Neural cell (in vitro differentiated cells): ENCODE results near the gene VPS13C. TPM values are rescaled to one million over a fixed set of nuclear protein-coding genes. Genes with fewer than 3 reads are reported as not detected.

Experiments used
- H2AFZ ChIP-seq: fragments of 200-600, 300-800 bp; sonication (generic), shearing (Covaris generic); 2 replicates; pipeline ENCODE4 v1.6.0; 2014; ENCODE audit warnings: low read depth, mild to moderate bottlenecking, antibody characterized with exemption, low read length, moderate library complexity
- H3F3A ChIP-seq: fragments of 200-600 bp; shearing (Covaris generic); 2 replicates; pipeline ENCODE4 v1.6.1; 2016; ENCODE audit warnings: mild to moderate bottlenecking, moderate library complexity, mixed read lengths, antibody characterized with exemption, low read length; ENCODE audit not compliant: insufficient read depth, poor library complexity, severe bottlenecking
- H3K27ac ChIP-seq: fragments of 200-600, 300-800 bp; sonication (generic), shearing (Covaris generic); 2 replicates; pipeline ENCODE4 v1.5.1; 2014; ENCODE audit warnings: mild to moderate bottlenecking, low read length, moderate library complexity
- H3K27me3 ChIP-seq: fragments of 300-800, 200-600 bp; sonication (generic), shearing (Covaris generic); 2 replicates; pipeline ENCODE4 v1.6.0; 2014; ENCODE audit warnings: mild to moderate bottlenecking, low read depth, low read length, moderate library complexity; ENCODE audit not compliant: insufficient read depth
- H3K36me3 ChIP-seq: fragments of 300-800, 200-600 bp; sonication (generic), shearing (Covaris generic); 2 replicates; pipeline ENCODE4 v1.5.1; 2014; ENCODE audit warnings: mild to moderate bottlenecking, antibody characterized with exemption, low read length, moderate library complexity; ENCODE audit not compliant: insufficient read depth
- H3K4me2 ChIP-seq: fragments of 300-800, 200-600 bp; sonication (generic), shearing (Covaris generic); 2 replicates; pipeline ENCODE4 v1.6.0; 2014; ENCODE audit warnings: mild to moderate bottlenecking, low read length
- H3K4me3 ChIP-seq: fragments of 300-800, 200-600 bp; sonication (generic), shearing (Covaris generic); 2 replicates; pipeline ENCODE4 v1.5.1; 2014; ENCODE audit warnings: mild to moderate bottlenecking, low read length, moderate library complexity
- H3K79me2 ChIP-seq: fragments of 200-600 bp; shearing (Covaris generic); replicated peaks from 2 replicates; pipeline ENCODE4 v1.6.0; 2014; ENCODE audit warnings: mild to moderate bottlenecking, low read length, moderate library complexity; ENCODE audit not compliant: insufficient read depth
- H3K9ac ChIP-seq: fragments of 300-800, 200-600 bp; sonication (generic), shearing (Covaris generic); 2 replicates; pipeline ENCODE4 v1.6.1; 2016; ENCODE audit warnings: mild to moderate bottlenecking, low read length, mixed read lengths
- H3K9me2 ChIP-seq: fragments of 200-600 bp; shearing (Covaris generic); 2 replicates; pipeline ENCODE4 v1.6.1; 2016; ENCODE audit warnings: mild to moderate bottlenecking, low read length, mixed read lengths; ENCODE audit not compliant: insufficient read depth
- H3K9me3 ChIP-seq: fragments of 200-600, 300-800 bp; sonication (generic), shearing (Covaris generic); 2 replicates; pipeline ENCODE4 v1.6.1; 2016; ENCODE audit warnings: mild to moderate bottlenecking, mixed run types, low read length, moderate library complexity, mixed read lengths
- H4K20me1 ChIP-seq: fragments of 200-600 bp; shearing (Covaris generic); 2 replicates; pipeline ENCODE4 v1.6.1; 2016; ENCODE audit warnings: mild to moderate bottlenecking, mixed run types; ENCODE audit not compliant: insufficient read depth
- CTCF ChIP-seq: fragments of 450-650 bp; IDR thresholded peaks from 2 replicates; pipeline ENCODE4 v1.5.1; 2014; ENCODE audit warnings: antibody characterized with exemption, mild to moderate bottlenecking, moderate library complexity; ENCODE audit not compliant: poor library complexity, severe bottlenecking
- EP300 ChIP-seq: fragments of 450-650 bp; conservative IDR thresholded peaks from 2 replicates; pipeline ENCODE4 v1.6.1; 2014; ENCODE audit warnings: antibody characterized with exemption, mild to moderate bottlenecking, moderate library complexity; ENCODE audit not compliant: poor library complexity, severe bottlenecking
- EZH2 ChIP-seq: fragments of 200-600, 300-800 bp; shearing (Covaris generic), sonication (generic); IDR thresholded peaks from 2 replicates; pipeline ENCODE4 v1.6.1; 2014; ENCODE audit warnings: antibody characterized with exemption, low read length, borderline replicate concordance, mild to moderate bottlenecking; ENCODE audit not compliant: insufficient read depth, poor library complexity, severe bottlenecking
- MXI1 ChIP-seq: fragments of 450-650 bp; conservative IDR thresholded peaks from 2 replicates; pipeline ENCODE4 v1.6.1; 2014; ENCODE audit warnings: antibody characterized with exemption, mild to moderate bottlenecking; ENCODE audit not compliant: poor library complexity, severe bottlenecking
- POLR2AphosphoS5 ChIP-seq: IDR thresholded peaks from 2 replicates; pipeline ENCODE4 v1.6.1; 2012
- RAD21 ChIP-seq: fragments of 450-650 bp; conservative IDR thresholded peaks from 2 replicates; pipeline ENCODE4 v1.6.1; 2014; ENCODE audit warnings: antibody characterized with exemption, mild to moderate bottlenecking, moderate library complexity
- REST ChIP-seq: IDR thresholded peaks from 2 replicates; pipeline ENCODE4 v1.6.1; 2012; ENCODE audit warnings: borderline replicate concordance
- SMC3 ChIP-seq: fragments of 450-650 bp; conservative IDR thresholded peaks from 2 replicates; pipeline ENCODE4 v1.6.1; 2014; ENCODE audit warnings: antibody characterized with exemption, mild to moderate bottlenecking, moderate library complexity; ENCODE audit not compliant: poor library complexity
- TAF1 ChIP-seq: IDR thresholded peaks from 2 replicates; pipeline ENCODE4 v1.6.1; 2012; ENCODE audit warnings: low read depth
- polyA plus RNA-seq: library from polyadenylated mRNA; depleted of rRNA; stranded (reverse); fragments of >200 nt; gene quantifications from 2 replicates; pipeline ENCODE4 v1.2.3, GENCODE V29; 2014

The VPS13C gene
- polyA plus RNA-seq, 1 donor from 2014 or later: 92.6 TPM

GRCh38 chr15:61910839-61911369 is 149.3 kb downstream of the VPS13C start:
- no peak overlapping the region for H2AFZ ChIP-seq
- TF ChIP-seq MXI1 (no peak), POLR2AphosphoS5 (no peak), REST (no peak), CTCF (no peak), RAD21 (no peak), TAF1 (no peak), SMC3 (no peak), EP300 (no peak), EZH2 (no peak)
- no peak overlapping the region for H3K4me3 ChIP-seq
- no peaks in the 10 kb centered on the region for H3K79me2 ChIP-seq
- no peaks in the 10 kb centered on the region for H3K27me3 ChIP-seq
- no peaks in the 10 kb centered on the region for H3K9me3 ChIP-seq
- no peaks in the 10 kb centered on the region for H3K9me2 ChIP-seq
- no peak overlapping the region for H3K9ac ChIP-seq
- H3K27ac ChIP-seq: no peak overlapping the region
- no peak overlapping the region for H3K4me2 ChIP-seq
- H3F3A ChIP-seq: no peaks in the 10 kb centered on the region
- no peaks in the 10 kb centered on the region for H4K20me1 ChIP-seq
- peaks cover 9% of the 10 kb centered on the region for H3K36me3 ChIP-seq

- Histone ChIP-seq H4K20me1 (no peaks in the 10 kb centered on the region), H3F3A (no peaks in the 10 kb centered on the region), H3K4me3 (no peak overlapping the region), H3K27me3 (no peaks in the 10 kb centered on the region), H3K9ac (no peak overlapping the region), H3K9me2 (no peaks in the 10 kb centered on the region), H3K79me2 (no peaks in the 10 kb centered on the region), H3K27ac (no peak overlapping the region), H3K9me3 (no peaks in the 10 kb centered on the region), H3K36me3 (peaks cover 11% of the 10 kb centered on the region), H2AFZ (no peak overlapping the region), H3K4me2 (no peak overlapping the region)
- TF ChIP-seq MXI1 (no peak), REST (no peak), SMC3 (no peak), TAF1 (no peak), RAD21 (no peak), EZH2 (no peak), EP300 (no peak), CTCF (no peak)
Observed at GRCh38 chr15:61908241-61908640, 152.0 kb downstream of the VPS13C start.
